DND-41 (cell line): ENCODE measurements around the gene SNCAIP.

Source experiments
- CTCF ChIP-seq: IDR thresholded peaks from 2 replicates; pipeline ENCODE4 v1.5.1; 2012; ENCODE audit warnings: borderline replicate concordance, low read length, moderate library complexity, mild to moderate bottlenecking; ENCODE audit not compliant: poor library complexity, severe bottlenecking; ENCODE audit errors: extremely low read depth
- EZH2 ChIP-seq: IDR thresholded peaks from 3 replicates; pipeline ENCODE4 v1.6.1; 2012; ENCODE audit warnings: borderline replicate concordance, low read depth, mild to moderate bottlenecking, moderate library complexity, low read length, inconsistent platforms; ENCODE audit not compliant: severe bottlenecking

GRCh38 chr5:122356855-122357254 is 44.8 kb downstream of the SNCAIP start:
- TF ChIP-seq CTCF (no peak), EZH2 (no peak)
